Left ventricle myocardium inferior (tissue), 1 donor: ENCODE measurements around the gene ALKBH5. TPM values are rescaled to one million over a fixed set of nuclear protein-coding genes. Genes with fewer than 3 reads are reported as not detected.
A peak's percentile ranks its signal among the peaks of the same experiment; 100 is the strongest.

Experiments used
- DNase-seq: peaks from one replicate; pipeline ENCODE4 v3.0.0-alpha.2; 2020
- H3K27ac ChIP-seq: fragments of 200-600 bp; replicated peaks from 2 replicates; pipeline ENCODE4 v1.8.0; 2021
- H3K27me3 ChIP-seq: fragments of 200-600 bp; 2 replicates; pipeline ENCODE4 v1.8.0; 2021; ENCODE audit warnings: low read depth
- H3K36me3 ChIP-seq: fragments of 200-600 bp; 2 replicates; pipeline ENCODE4 v1.8.0; 2021
- H3K4me1 ChIP-seq: fragments of 200-600 bp; 2 replicates; pipeline ENCODE4 v1.8.0; 2021
- H3K4me3 ChIP-seq: fragments of 200-600 bp; 2 replicates; pipeline ENCODE4 v1.8.0; 2021; ENCODE audit warnings: mild to moderate bottlenecking, moderate library complexity
- H3K9me3 ChIP-seq: fragments of 200-600 bp; replicated peaks from 2 replicates; pipeline ENCODE4 v1.8.0; 2021
- CTCF ChIP-seq: fragments of 200-600 bp; IDR thresholded peaks from 2 replicates; pipeline ENCODE4 v1.8.0; 2021; ENCODE audit warnings: antibody characterized with exemption, mild to moderate bottlenecking, borderline replicate concordance
- intact Hi-C: fragments of 100-400 bp; cut with micrococcal nuclease; formaldehyde crosslinking; loops from one replicate; pipeline ENCODE4 v1.11.0; 2022
- total RNA-seq: library from RNA; stranded (reverse); fragmentation: NEBNext Ultra II Directional; extraction: Animal tissue kit (Norgen Biotek cat#: 25700); gene quantifications from one replicate; pipeline ENCODE4 v1.2.1, GENCODE V29; 2021
- donor health status: DM: no; HTN: yes; CAD: no; lungs with severe emphysema.

The ALKBH5 gene
- total RNA-seq, 1 donor from 2014 or later: 179 TPM

DNA sequence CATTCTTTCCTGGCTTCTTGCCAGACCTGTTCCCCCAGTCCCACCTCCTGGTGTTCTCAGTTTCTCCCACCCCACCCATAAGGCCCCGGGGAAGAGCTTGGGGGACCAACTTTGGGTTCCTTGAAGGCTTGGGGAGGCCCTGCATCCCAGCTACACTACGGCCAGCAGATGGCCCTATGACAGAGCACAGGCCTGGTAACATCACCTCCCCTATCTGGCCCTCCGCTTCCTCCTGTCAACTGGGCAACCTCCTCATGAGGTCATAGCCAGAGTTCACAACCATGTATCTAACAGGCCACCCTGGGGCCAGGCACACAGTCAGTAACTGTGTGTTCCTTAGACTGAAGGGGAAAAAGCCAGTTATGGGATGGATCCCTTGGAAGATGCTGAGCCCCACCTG lies 43.7 kb upstream of the ALKBH5 start:
- Histone ChIP-seq H3K9me3 (no peaks in the 10 kb centered on the region), H3K4me1 (peaks cover 5% of the 10 kb centered on the region), H3K36me3 (no peaks in the 10 kb centered on the region), H3K27me3 (peaks cover 7% of the 10 kb centered on the region), H3K4me3 (no peak overlapping the region), H3K27ac (no peak overlapping the region)
- no peak for TF ChIP-seq CTCF
- intact Hi-C loops: no loop called here
- DNase-seq: no peak

DNA sequence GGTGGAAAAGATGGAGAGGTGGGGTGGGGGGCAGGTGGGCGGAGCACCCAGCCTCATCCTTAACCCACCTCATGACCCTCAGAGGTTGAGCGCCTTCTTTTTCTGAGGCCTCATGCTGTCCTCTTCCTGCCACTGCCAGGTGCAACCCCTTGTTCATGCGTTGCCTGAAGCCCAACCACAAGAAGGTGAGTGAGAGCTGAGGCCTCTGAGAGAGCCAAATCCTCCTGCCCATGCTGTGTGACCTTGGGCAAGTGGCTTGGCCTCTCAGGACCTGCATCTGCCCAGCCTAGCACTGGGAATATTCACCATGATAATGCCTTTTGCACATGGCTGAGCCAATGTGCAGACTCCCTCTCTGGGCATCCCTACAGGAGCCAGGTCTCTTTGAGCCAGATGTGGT lies 43.0 kb upstream of the ALKBH5 start:
- H3K4me3 ChIP-seq: no peak overlapping the region
- H3K27me3 ChIP-seq: peaks cover 7% of the 10 kb centered on the region
- H3K36me3 ChIP-seq: no peaks in the 10 kb centered on the region
- H3K27ac ChIP-seq: no peak overlapping the region
- intact Hi-C loops: no loop called here
- TF ChIP-seq CTCF: no peak
- peaks cover 5% of the 10 kb centered on the region for H3K4me1 ChIP-seq
- no peak for DNase-seq
- no peaks in the 10 kb centered on the region for H3K9me3 ChIP-seq

- Histone ChIP-seq H3K4me3 (no peak overlapping the region), H3K4me1 (peaks cover 5% of the 10 kb centered on the region), H3K27me3 (peaks cover 3% of the 10 kb centered on the region), H3K27ac (no peak overlapping the region), H3K36me3 (no peaks in the 10 kb centered on the region), H3K9me3 (no peaks in the 10 kb centered on the region)
- peak; percentile 72 for TF ChIP-seq CTCF
- DNase-seq: no peak
- intact Hi-C loops: no loop called here
Observed at GRCh38 chr17:18141210-18141803, 42.3 kb upstream of the ALKBH5 start.

DNA sequence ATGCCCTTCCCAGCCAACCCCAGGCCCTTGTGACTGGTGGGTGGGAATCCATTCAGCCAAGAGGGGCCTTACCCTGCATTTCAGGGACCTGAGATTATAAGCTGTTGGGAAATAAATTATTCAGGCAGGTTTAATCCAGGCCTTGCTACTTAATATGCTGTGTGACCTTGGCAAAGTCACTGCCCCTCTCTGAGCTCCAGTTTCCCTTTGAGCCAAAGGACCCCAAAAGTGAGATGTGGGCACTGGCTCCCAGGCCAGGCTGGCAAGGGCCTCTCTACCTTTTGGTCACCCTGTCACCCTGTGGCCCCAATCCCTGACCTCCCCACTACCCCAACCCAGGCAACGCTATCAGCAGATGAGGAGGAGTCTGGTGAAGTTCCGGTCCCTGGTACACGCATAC lies 41.2 kb upstream of the ALKBH5 start:
- TF ChIP-seq CTCF: no peak
- Histone ChIP-seq H3K36me3 (no peaks in the 10 kb centered on the region), H3K9me3 (no peaks in the 10 kb centered on the region), H3K27me3 (no peaks in the 10 kb centered on the region), H3K4me1 (peaks cover 5% of the 10 kb centered on the region), H3K4me3 (no peak overlapping the region), H3K27ac (no peak overlapping the region)
- intact Hi-C loops: no loop called here
- no peak for DNase-seq

GRCh38 chr17:18143044-18143936 lies 40.3 kb upstream of the ALKBH5 start:
- Histone ChIP-seq H3K4me3 (no peak overlapping the region), H3K9me3 (no peaks in the 10 kb centered on the region), H3K4me1 (peaks cover 5% of the 10 kb centered on the region), H3K36me3 (no peaks in the 10 kb centered on the region), H3K27me3 (no peaks in the 10 kb centered on the region), H3K27ac (no peak overlapping the region)
- intact Hi-C loops: no loop called here
- TF ChIP-seq CTCF: no peak
- no peak for DNase-seq
